ENCODE measurements around the gene PSMB5. TPM values are rescaled to one million over a fixed set of nuclear protein-coding genes. Genes with fewer than 3 reads are reported as not detected.

The PSMB5 gene
- total RNA-seq, 1 donor from 2014 or later = 123 TPM

DNA sequence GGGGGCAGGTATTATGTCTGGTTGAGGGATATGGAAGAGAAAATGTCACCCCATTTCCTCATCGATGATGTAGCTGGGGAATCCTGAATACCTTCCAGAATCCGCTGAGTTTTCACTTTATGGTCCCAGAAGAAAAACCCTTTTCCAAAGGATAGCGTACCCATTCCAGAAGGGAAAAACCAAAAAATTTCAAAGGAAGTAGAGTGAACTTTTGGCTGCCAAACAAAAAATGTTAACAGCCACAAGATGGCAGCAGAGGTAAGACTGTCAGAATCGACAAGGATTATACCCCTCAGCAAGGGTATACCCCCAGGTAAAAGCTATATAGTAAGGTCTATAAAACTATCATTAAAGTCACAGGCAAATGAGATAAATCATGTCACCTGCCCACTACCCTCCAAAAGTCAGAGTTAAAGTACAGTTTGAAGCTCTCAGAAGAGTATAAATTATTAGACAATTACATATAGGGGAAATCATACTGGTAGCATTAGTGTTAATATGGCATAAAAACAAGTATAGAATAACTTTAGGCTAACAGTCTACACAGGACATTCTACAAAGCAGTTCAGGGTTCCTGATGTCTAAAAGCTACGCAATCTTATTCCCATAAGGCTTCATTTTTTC lies 42.2 kb upstream of the PSMB5 start:
- no peak overlapping the region for H3K4me3 Mint-ChIP-seq
- H3K9me3 Mint-ChIP-seq = no peaks in the 10 kb centered on the region
- H3K4me1 Mint-ChIP-seq = peaks cover 10% of the 10 kb centered on the region
- H3K27ac Mint-ChIP-seq = no peak overlapping the region
- TF ChIP-seq, protein P1, sequence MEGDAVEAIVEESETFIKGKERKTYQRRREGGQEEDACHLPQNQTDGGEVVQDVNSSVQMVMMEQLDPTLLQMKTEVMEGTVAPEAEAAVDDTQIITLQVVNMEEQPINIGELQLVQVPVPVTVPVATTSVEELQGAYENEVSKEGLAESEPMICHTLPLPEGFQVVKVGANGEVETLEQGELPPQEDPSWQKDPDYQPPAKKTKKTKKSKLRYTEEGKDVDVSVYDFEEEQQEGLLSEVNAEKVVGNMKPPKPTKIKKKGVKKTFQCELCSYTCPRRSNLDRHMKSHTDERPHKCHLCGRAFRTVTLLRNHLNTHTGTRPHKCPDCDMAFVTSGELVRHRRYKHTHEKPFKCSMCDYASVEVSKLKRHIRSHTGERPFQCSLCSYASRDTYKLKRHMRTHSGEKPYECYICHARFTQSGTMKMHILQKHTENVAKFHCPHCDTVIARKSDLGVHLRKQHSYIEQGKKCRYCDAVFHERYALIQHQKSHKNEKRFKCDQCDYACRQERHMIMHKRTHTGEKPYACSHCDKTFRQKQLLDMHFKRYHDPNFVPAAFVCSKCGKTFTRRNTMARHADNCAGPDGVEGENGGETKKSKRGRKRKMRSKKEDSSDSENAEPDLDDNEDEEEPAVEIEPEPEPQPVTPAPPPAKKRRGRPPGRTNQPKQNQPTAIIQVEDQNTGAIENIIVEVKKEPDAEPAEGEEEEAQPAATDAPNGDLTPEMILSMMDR (IDR thresholded peaks at IDR 0.05; ENCODE audit: unreplicated experiment) = peak; percentile 63
- no peaks in the 10 kb centered on the region for H3K27me3 Mint-ChIP-seq (ENCODE audit: low read depth)
- H3K36me3 Mint-ChIP-seq = peaks cover 35% of the 10 kb centered on the region
- DNase-seq (ENCODE audit: low spot score in 2 of 2, unreplicated experiment in 2 of 2) = no peak

DNA sequence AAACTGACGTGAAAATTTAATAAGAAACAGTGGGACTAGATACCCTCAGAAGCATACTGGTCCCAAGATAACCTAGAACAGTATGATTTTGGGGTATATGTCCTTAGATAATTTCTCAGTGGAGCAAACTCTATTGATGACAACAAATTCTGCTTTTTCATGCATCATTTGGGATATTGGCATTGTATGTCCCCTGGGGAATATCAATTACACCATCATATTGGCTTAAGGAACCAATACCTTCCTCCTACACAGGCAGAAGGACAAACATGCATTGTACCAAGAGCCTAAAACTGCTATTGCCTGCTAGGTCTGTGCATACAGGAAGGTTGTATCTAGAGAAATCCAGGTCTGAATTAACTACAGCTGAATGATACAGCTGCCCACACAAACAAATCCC lies 40.2 kb upstream of the PSMB5 start:
- H3K36me3 Mint-ChIP-seq = peaks cover 26% of the 10 kb centered on the region
- no peak for DNase-seq (ENCODE audit: low spot score in 2 of 2, unreplicated experiment in 2 of 2)

DNA sequence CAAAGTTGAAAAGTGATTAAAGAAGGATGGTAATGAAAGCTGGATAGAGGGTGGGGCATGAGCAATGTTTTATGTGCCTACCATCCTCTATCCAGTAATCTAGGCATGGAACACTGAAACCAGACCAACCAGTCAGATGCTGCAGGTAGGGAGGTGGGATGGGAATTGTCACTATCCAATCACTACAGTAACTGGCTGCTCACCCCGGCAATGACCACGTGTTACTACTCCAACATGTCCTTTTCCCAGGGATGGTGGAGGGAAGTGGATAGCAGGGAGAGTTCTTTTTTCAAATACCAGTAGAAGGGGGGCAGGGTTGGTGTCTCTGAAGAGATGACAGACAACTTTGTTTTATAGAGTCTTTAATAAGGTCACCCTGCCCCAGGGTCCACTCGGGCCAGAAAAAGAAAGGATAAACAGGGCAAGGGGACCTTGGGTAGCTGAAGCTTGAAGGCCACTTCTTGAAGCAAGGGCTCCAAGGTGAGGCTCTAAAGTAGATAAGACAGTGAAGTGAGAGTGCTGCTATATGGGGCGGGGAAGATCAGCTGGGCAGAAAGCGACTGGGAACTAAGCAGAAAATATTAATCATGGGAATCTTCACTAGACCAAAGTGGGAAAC lies 37.3 kb upstream of the PSMB5 start:
- H3K4me1 Mint-ChIP-seq = peaks cover 39% of the 10 kb centered on the region
- peak overlapping the region; percentile 93 for H3K27ac Mint-ChIP-seq
- no peaks in the 10 kb centered on the region for H3K9me3 Mint-ChIP-seq
- peak overlapping the region; percentile 93 for H3K4me3 Mint-ChIP-seq
- TF ChIP-seq, protein P1 (IDR thresholded peaks at IDR 0.05; ENCODE audit: unreplicated experiment) = no peak
- DNase-seq (ENCODE audit: low spot score in 2 of 2, unreplicated experiment in 2 of 2) = no peak
- H3K27me3 Mint-ChIP-seq (ENCODE audit: low read depth) = no peaks in the 10 kb centered on the region
- H3K36me3 Mint-ChIP-seq = peaks cover 12% of the 10 kb centered on the region

More for the DNA sequence above, 40.2 kb upstream of the PSMB5 start:
- Mint-ChIP-seq H3K27ac (no peak overlapping the region), H3K9me3 (no peaks in the 10 kb centered on the region), H3K4me3 (no peak overlapping the region), H3K4me1 (peaks cover 23% of the 10 kb centered on the region), H3K27me3 (ENCODE audit: low read depth) (no peaks in the 10 kb centered on the region)
- TF ChIP-seq, protein P1 (IDR thresholded peaks at IDR 0.05; ENCODE audit: unreplicated experiment) = no peak

DNA sequence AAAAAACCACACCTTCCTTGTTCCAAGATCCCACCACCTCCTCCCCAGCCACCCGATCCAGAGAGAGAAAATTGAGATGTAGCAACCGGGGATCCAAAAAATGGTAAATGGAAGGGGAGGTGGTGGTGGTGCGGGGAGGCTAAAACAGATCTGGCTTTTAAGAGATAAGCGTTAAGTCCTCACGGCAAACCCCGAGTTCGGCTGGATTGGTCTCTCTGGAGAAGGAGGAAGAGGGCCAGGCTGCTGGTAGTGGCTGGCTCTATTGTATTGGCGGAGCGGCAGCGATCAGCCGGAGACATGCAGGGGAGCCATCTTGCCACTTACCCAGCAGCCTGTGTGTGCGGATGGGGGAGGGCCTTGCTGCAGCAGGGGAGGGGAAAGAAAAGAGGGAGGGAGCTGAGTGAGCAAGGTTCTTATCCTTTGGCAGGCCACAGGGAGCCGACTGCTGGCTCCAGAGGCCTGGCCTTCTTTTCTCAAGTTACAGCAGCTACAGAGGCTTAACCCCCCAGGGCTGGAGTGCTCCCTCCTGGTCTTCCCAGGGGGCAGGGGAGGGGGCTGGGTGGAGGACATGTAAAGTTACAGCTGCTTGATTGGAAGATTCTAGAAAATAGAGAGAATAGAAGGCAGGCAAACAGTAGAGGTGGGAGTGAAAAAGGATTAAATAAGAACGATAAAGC lies 36.7 kb upstream of the PSMB5 start:
- DNase-seq (ENCODE audit: low spot score in 2 of 2, unreplicated experiment in 2 of 2) = peak in 1 of 2 experiments; percentile 76

DNA sequence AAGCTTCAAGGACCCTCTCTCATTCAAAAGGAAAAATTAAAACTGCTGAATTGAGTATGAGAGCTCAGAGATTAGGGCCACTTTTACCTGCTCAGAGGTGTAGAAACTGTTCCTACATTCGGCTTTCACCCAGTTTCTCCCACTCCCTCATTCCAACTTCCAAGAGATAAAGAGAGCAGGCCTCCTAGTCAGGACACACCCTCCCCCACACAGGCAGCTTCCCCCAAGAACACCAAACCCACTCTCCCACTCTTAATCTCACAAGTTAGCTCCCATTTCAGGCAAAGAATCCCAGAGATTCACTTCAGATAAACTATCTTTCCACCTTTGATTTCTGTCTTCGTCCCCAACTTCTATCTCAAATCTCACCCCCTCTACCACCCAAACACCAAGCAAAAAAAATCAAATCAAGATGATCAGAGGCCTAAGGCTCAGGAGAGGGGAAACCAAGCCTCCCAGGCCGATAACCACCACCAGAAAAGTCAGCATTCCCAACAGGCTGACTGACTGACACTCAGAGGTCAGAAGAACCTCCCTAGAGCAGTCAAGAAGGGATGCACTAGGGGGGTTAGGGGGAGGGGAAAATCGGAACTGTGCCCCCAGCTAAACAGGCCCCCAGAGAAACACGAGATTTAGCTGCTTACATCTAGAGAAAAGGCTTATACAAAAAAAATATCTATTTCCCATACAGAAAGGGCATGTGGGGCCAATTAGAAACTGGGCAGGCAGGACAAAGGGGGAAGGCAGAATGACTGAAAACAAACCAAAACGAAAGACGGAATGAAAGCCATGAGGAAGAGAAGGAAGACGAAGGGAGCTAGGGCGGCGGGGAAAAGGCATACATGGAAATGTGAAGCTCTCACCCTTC lies 35.8 kb upstream of the PSMB5 start:
- TF ChIP-seq, protein P1 (IDR thresholded peaks at IDR 0.05; ENCODE audit: unreplicated experiment) = no peak
- Mint-ChIP-seq H3K4me1 (peaks cover 46% of the 10 kb centered on the region), H3K27me3 (ENCODE audit: low read depth) (no peaks in the 10 kb centered on the region), H3K4me3 (peak overlapping the region; percentile 93), H3K9me3 (no peaks in the 10 kb centered on the region), H3K36me3 (peaks cover 19% of the 10 kb centered on the region), H3K27ac (peak overlapping the region; percentile 93)
- no peak for DNase-seq (ENCODE audit: low spot score in 2 of 2, unreplicated experiment in 2 of 2)

More for the DNA sequence above, 36.7 kb upstream of the PSMB5 start:
- Mint-ChIP-seq H3K9me3 (no peaks in the 10 kb centered on the region), H3K27ac (peak overlapping the region; percentile 93), H3K27me3 (ENCODE audit: low read depth) (no peaks in the 10 kb centered on the region), H3K4me3 (peak overlapping the region; percentile 93), H3K36me3 (peaks cover 12% of the 10 kb centered on the region), H3K4me1 (peaks cover 39% of the 10 kb centered on the region)
- TF ChIP-seq, protein P1 (IDR thresholded peaks at IDR 0.05; ENCODE audit: unreplicated experiment) = no peak
